ENCODE results near the gene ADAMTS4.

The ADAMTS4 gene

GRCh38 chr1:161185282-161185682 lies 13.6 kb downstream of the ADAMTS4 start:
- peaks cover 22 to 25% of the 10 kb centered on the region in 2 donors for H3K4me1 ChIP-seq (ENCODE audit: control insufficient read depth in 1 of 2, insufficient read depth in 2 of 2, low read length in 2 of 2)
- H3K27ac ChIP-seq (ENCODE audit: low read depth, low read length): peak overlapping the region; percentile 74
- no peaks in the 10 kb centered on the region for H3K36me3 ChIP-seq (ENCODE audit: control insufficient read depth in 1 of 2, insufficient read depth in 2 of 2, low read length in 2 of 2)
- H3K9me3 ChIP-seq (ENCODE audit: control insufficient read depth in 1 of 2, low read length in 2 of 2): no peaks in the 10 kb centered on the region
- no peaks in the 10 kb centered on the region for H3K27me3 ChIP-seq (ENCODE audit: control insufficient read depth in 1 of 2, insufficient read depth in 2 of 2, low read length in 2 of 2)
- H3K4me3 ChIP-seq (ENCODE audit: low read depth in 1 of 2, low read length in 2 of 2): peak overlapping the region in 1 of 2 donors; percentile 9
- H3K9ac ChIP-seq (ENCODE audit: low read depth in 1 of 2, low read length in 2 of 2): peak overlapping the region in 1 of 2 donors; percentile 27

GRCh38 chr1:161182214-161182613 lies 16.6 kb downstream of the ADAMTS4 start:
- Histone ChIP-seq H3K4me3 (ENCODE audit: low read depth in 1 of 2, low read length in 2 of 2) (no peak overlapping the region), H3K9ac (ENCODE audit: low read depth in 1 of 2, low read length in 2 of 2) (no peak overlapping the region), H3K36me3 (ENCODE audit: control insufficient read depth in 1 of 2, insufficient read depth in 2 of 2, low read length in 2 of 2) (no peaks in the 10 kb centered on the region), H3K27ac (ENCODE audit: low read depth, low read length) (no peak overlapping the region), H3K4me1 (ENCODE audit: control insufficient read depth in 1 of 2, insufficient read depth in 2 of 2, low read length in 2 of 2) (peaks cover 26 to 31% of the 10 kb centered on the region in 2 donors), H3K9me3 (ENCODE audit: control insufficient read depth in 1 of 2, low read length in 2 of 2) (no peaks in the 10 kb centered on the region), H3K27me3 (ENCODE audit: control insufficient read depth in 1 of 2, insufficient read depth in 2 of 2, low read length in 2 of 2) (no peaks in the 10 kb centered on the region)

- H3K27ac ChIP-seq (ENCODE audit: low read depth, low read length): no peak overlapping the region
- H3K36me3 ChIP-seq (ENCODE audit: control insufficient read depth in 1 of 2, insufficient read depth in 2 of 2, low read length in 2 of 2): peaks cover 0 to under 1% of the 10 kb centered on the region in 2 donors
- H3K4me3 ChIP-seq (ENCODE audit: low read depth in 1 of 2, low read length in 2 of 2): no peak overlapping the region
- no peaks in the 10 kb centered on the region for H3K9me3 ChIP-seq (ENCODE audit: control insufficient read depth in 1 of 2, low read length in 2 of 2)
- no peaks in the 10 kb centered on the region for H3K27me3 ChIP-seq (ENCODE audit: control insufficient read depth in 1 of 2, insufficient read depth in 2 of 2, low read length in 2 of 2)
- no peak overlapping the region for H3K9ac ChIP-seq (ENCODE audit: low read depth in 1 of 2, low read length in 2 of 2)
- H3K4me1 ChIP-seq (ENCODE audit: control insufficient read depth in 1 of 2, insufficient read depth in 2 of 2, low read length in 2 of 2): peaks cover 26 to 32% of the 10 kb centered on the region in 2 donors
Measured at GRCh38 chr1:161180639-161181038, 18.2 kb downstream of the ADAMTS4 start.

GRCh38 chr1:161179698-161180097 lies 19.2 kb downstream of the ADAMTS4 start:
- no peaks in the 10 kb centered on the region for H3K9me3 ChIP-seq (ENCODE audit: control insufficient read depth in 1 of 2, low read length in 2 of 2)
- no peak overlapping the region for H3K9ac ChIP-seq (ENCODE audit: low read depth in 1 of 2, low read length in 2 of 2)
- peaks cover 5 to 10% of the 10 kb centered on the region in 2 donors for H3K36me3 ChIP-seq (ENCODE audit: control insufficient read depth in 1 of 2, insufficient read depth in 2 of 2, low read length in 2 of 2)
- H3K4me3 ChIP-seq (ENCODE audit: low read depth in 1 of 2, low read length in 2 of 2): no peak overlapping the region
- peaks cover 25 to 34% of the 10 kb centered on the region in 2 donors for H3K4me1 ChIP-seq (ENCODE audit: control insufficient read depth in 1 of 2, insufficient read depth in 2 of 2, low read length in 2 of 2)
- H3K27ac ChIP-seq (ENCODE audit: low read depth, low read length): no peak overlapping the region
- no peaks in the 10 kb centered on the region for H3K27me3 ChIP-seq (ENCODE audit: control insufficient read depth in 1 of 2, insufficient read depth in 2 of 2, low read length in 2 of 2)

GRCh38 chr1:161177936-161178244 lies 21.0 kb downstream of the ADAMTS4 start:
- Histone ChIP-seq H3K9ac (ENCODE audit: low read depth in 1 of 2, low read length in 2 of 2) (peak overlapping the region; percentile 90 to 96), H3K27ac (ENCODE audit: low read depth, low read length) (peak overlapping the region; percentile 11), H3K36me3 (ENCODE audit: control insufficient read depth in 1 of 2, insufficient read depth in 2 of 2, low read length in 2 of 2) (peaks cover 19 to 25% of the 10 kb centered on the region in 2 donors), H3K9me3 (ENCODE audit: control insufficient read depth in 1 of 2, low read length in 2 of 2) (no peaks in the 10 kb centered on the region), H3K4me1 (ENCODE audit: control insufficient read depth in 1 of 2, insufficient read depth in 2 of 2, low read length in 2 of 2) (peaks cover 20 to 36% of the 10 kb centered on the region in 2 donors), H3K4me3 (ENCODE audit: low read depth in 1 of 2, low read length in 2 of 2) (peak overlapping the region; percentile 84 to 99), H3K27me3 (ENCODE audit: control insufficient read depth in 1 of 2, insufficient read depth in 2 of 2, low read length in 2 of 2) (no peaks in the 10 kb centered on the region)

GRCh38 chr1:161177112-161177935 lies 21.5 kb downstream of the ADAMTS4 start, which contains the start of gene B4GALT3:
B4GALT3 (minus strand) TSS chr1:161177507; CDS start chr1:161176060, 1,447 bp downstream.
- Histone ChIP-seq H3K9ac (ENCODE audit: low read depth in 1 of 2, low read length in 2 of 2) (peak within 1 kb of the TSS; percentile 90 to 96), H3K36me3 (ENCODE audit: control insufficient read depth in 1 of 2, insufficient read depth in 2 of 2, low read length in 2 of 2) (peaks cover 20 to 30% of the 10 kb centered on the region in 2 donors), H3K27me3 (ENCODE audit: control insufficient read depth in 1 of 2, insufficient read depth in 2 of 2, low read length in 2 of 2) (no peaks in the 10 kb centered on the region), H3K4me3 (ENCODE audit: low read depth in 1 of 2, low read length in 2 of 2) (peak within 1 kb of the TSS; percentile 84 to 99), H3K27ac (ENCODE audit: low read depth, low read length) (peak within 1 kb of the TSS; percentile 79), H3K4me1 (ENCODE audit: control insufficient read depth in 1 of 2, insufficient read depth in 2 of 2, low read length in 2 of 2) (peaks cover 20 to 37% of the 10 kb centered on the region in 2 donors), H3K9me3 (ENCODE audit: control insufficient read depth in 1 of 2, low read length in 2 of 2) (no peaks in the 10 kb centered on the region)

GRCh38 chr1:161176468-161177111 lies 22.3 kb downstream of the ADAMTS4 start:
- Histone ChIP-seq H3K36me3 (ENCODE audit: control insufficient read depth in 1 of 2, insufficient read depth in 2 of 2, low read length in 2 of 2) (peaks cover 25 to 38% of the 10 kb centered on the region in 2 donors), H3K27ac (ENCODE audit: low read depth, low read length) (peak overlapping the region; percentile 79), H3K4me3 (ENCODE audit: low read depth in 1 of 2, low read length in 2 of 2) (peak overlapping the region; percentile 84 to 99), H3K9ac (ENCODE audit: low read depth in 1 of 2, low read length in 2 of 2) (peak overlapping the region; percentile 90 to 96), H3K9me3 (ENCODE audit: control insufficient read depth in 1 of 2, low read length in 2 of 2) (no peaks in the 10 kb centered on the region), H3K4me1 (ENCODE audit: control insufficient read depth in 1 of 2, insufficient read depth in 2 of 2, low read length in 2 of 2) (peaks cover 20 to 34% of the 10 kb centered on the region in 2 donors), H3K27me3 (ENCODE audit: control insufficient read depth in 1 of 2, insufficient read depth in 2 of 2, low read length in 2 of 2) (no peaks in the 10 kb centered on the region)

GRCh38 chr1:161175771-161176453 lies 22.9 kb downstream of the ADAMTS4 start:
- Histone ChIP-seq H3K27ac (ENCODE audit: low read depth, low read length) (no peak overlapping the region), H3K9me3 (ENCODE audit: control insufficient read depth in 1 of 2, low read length in 2 of 2) (no peaks in the 10 kb centered on the region), H3K9ac (ENCODE audit: low read depth in 1 of 2, low read length in 2 of 2) (peak overlapping the region; percentile 90 to 96), H3K4me3 (ENCODE audit: low read depth in 1 of 2, low read length in 2 of 2) (peak overlapping the region; percentile 84 to 99), H3K27me3 (ENCODE audit: control insufficient read depth in 1 of 2, insufficient read depth in 2 of 2, low read length in 2 of 2) (no peaks in the 10 kb centered on the region), H3K36me3 (ENCODE audit: control insufficient read depth in 1 of 2, insufficient read depth in 2 of 2, low read length in 2 of 2) (peaks cover 26 to 44% of the 10 kb centered on the region in 2 donors), H3K4me1 (ENCODE audit: control insufficient read depth in 1 of 2, insufficient read depth in 2 of 2, low read length in 2 of 2) (peaks cover 20 to 34% of the 10 kb centered on the region in 2 donors)

GRCh38 chr1:161174911-161175310 lies 23.9 kb downstream of the ADAMTS4 start:
- Histone ChIP-seq H3K4me3 (ENCODE audit: low read depth in 1 of 2, low read length in 2 of 2) (no peak overlapping the region), H3K36me3 (ENCODE audit: control insufficient read depth in 1 of 2, insufficient read depth in 2 of 2, low read length in 2 of 2) (peaks cover 33 to 54% of the 10 kb centered on the region in 2 donors), H3K27ac (ENCODE audit: low read depth, low read length) (no peak overlapping the region), H3K27me3 (ENCODE audit: control insufficient read depth in 1 of 2, insufficient read depth in 2 of 2, low read length in 2 of 2) (no peaks in the 10 kb centered on the region), H3K9ac (ENCODE audit: low read depth in 1 of 2, low read length in 2 of 2) (no peak overlapping the region), H3K4me1 (ENCODE audit: control insufficient read depth in 1 of 2, insufficient read depth in 2 of 2, low read length in 2 of 2) (peaks cover 20 to 34% of the 10 kb centered on the region in 2 donors), H3K9me3 (ENCODE audit: control insufficient read depth in 1 of 2, low read length in 2 of 2) (no peaks in the 10 kb centered on the region)

- H3K27ac ChIP-seq (ENCODE audit: low read depth, low read length): no peak overlapping the region
- H3K36me3 ChIP-seq (ENCODE audit: control insufficient read depth in 1 of 2, insufficient read depth in 2 of 2, low read length in 2 of 2): peaks cover 33 to 64% of the 10 kb centered on the region in 2 donors
Measured at GRCh38 chr1:161173711-161174110, 25.1 kb downstream of the ADAMTS4 start.

More at GRCh38 chr1:161173711-161174110, 25.1 kb downstream of the ADAMTS4 start:
- H3K4me3 ChIP-seq (ENCODE audit: low read depth in 1 of 2, low read length in 2 of 2): no peak overlapping the region
- no peak overlapping the region for H3K9ac ChIP-seq (ENCODE audit: low read depth in 1 of 2, low read length in 2 of 2)
- peaks cover 20 to 34% of the 10 kb centered on the region in 2 donors for H3K4me1 ChIP-seq (ENCODE audit: control insufficient read depth in 1 of 2, insufficient read depth in 2 of 2, low read length in 2 of 2)
- H3K9me3 ChIP-seq (ENCODE audit: control insufficient read depth in 1 of 2, low read length in 2 of 2): no peaks in the 10 kb centered on the region
- H3K27me3 ChIP-seq (ENCODE audit: control insufficient read depth in 1 of 2, insufficient read depth in 2 of 2, low read length in 2 of 2): no peaks in the 10 kb centered on the region

All from duodenal mucosa (tissue), 2 donors.